NCI-H226 (cell line): Measurements from ENCODE around the gene PPP1R13L.

Experiments
- DNase-seq: peaks from one replicate; pipeline ENCODE4 v3.0.0-alpha.2; 2015

The PPP1R13L gene

GRCh38 chr19:45361608-45362007 is 43.3 kb downstream of the PPP1R13L start:
- DNase-seq = no peak

GRCh38 chr19:45358213-45358792 is 46.6 kb downstream of the PPP1R13L start:
- DNase-seq = no peak

- no peak for DNase-seq
Measured at GRCh38 chr19:45357445-45357783, 47.5 kb downstream of the PPP1R13L start.

- no peak for DNase-seq
Measured at GRCh38 chr19:45356760-45357444, 48.0 kb downstream of the PPP1R13L start.

GRCh38 chr19:45355910-45356309 is 49.0 kb downstream of the PPP1R13L start:
- no peak for DNase-seq

- no peak for DNase-seq
Measured at GRCh38 chr19:45355402-45355801, 49.5 kb downstream of the PPP1R13L start.

- DNase-seq = no peak
Measured at GRCh38 chr19:45354241-45354842, 50.5 kb downstream of the PPP1R13L start.

GRCh38 chr19:45352914-45353796 is 51.7 kb downstream of the PPP1R13L start:
- no peak for DNase-seq

GRCh38 chr19:45352471-45352870 is 52.4 kb downstream of the PPP1R13L start:
- DNase-seq = no peak

- DNase-seq = no peak
Measured at GRCh38 chr19:45352062-45352461, 52.8 kb downstream of the PPP1R13L start.

- DNase-seq = no peak
Measured at GRCh38 chr19:45351401-45351952, 53.4 kb downstream of the PPP1R13L start.

- DNase-seq = no peak
Measured at GRCh38 chr19:45350477-45351058, 54.3 kb downstream of the PPP1R13L start.

- DNase-seq = no peak
Measured at GRCh38 chr19:45349430-45349941, 55.4 kb downstream of the PPP1R13L start.

- no peak for DNase-seq
Measured at GRCh38 chr19:45349126-45349415, 55.8 kb downstream of the PPP1R13L start.

GRCh38 chr19:45348367-45349125 is 56.3 kb downstream of the PPP1R13L start:
- no peak for DNase-seq

- no peak for DNase-seq
Measured at GRCh38 chr19:45347570-45348366, 57.1 kb downstream of the PPP1R13L start.

GRCh38 chr19:45346449-45346848 is 58.4 kb downstream of the PPP1R13L start:
- no peak for DNase-seq

- DNase-seq = no peak
Measured at GRCh38 chr19:45345506-45345860, 59.4 kb downstream of the PPP1R13L start.

GRCh38 chr19:45344621-45345505 is 60.0 kb downstream of the PPP1R13L start:
- no peak for DNase-seq

GRCh38 chr19:45342911-45343310 is 62.0 kb downstream of the PPP1R13L start:
- no peak for DNase-seq
